GM06990 (cell line): ENCODE data around the gene TGFBRAP1.

ENCODE experiments used
- DNase-seq: peaks from one replicate; pipeline ENCODE4 v3.0.0-alpha.2; 2011; ENCODE audit not compliant: insufficient read length; ENCODE audit errors: extremely low read depth
- H3K27me3 ChIP-seq: replicated peaks from 2 replicates; pipeline ENCODE4 v1.6.0; 2011; ENCODE audit warnings: low read length; ENCODE audit not compliant: control insufficient read depth, insufficient read depth
- H3K36me3 ChIP-seq: 2 replicates; pipeline ENCODE4 v1.5.1; 2011; ENCODE audit warnings: low read length; ENCODE audit not compliant: control insufficient read depth, insufficient read depth
- H3K4me3 ChIP-seq: replicated peaks from 2 replicates; pipeline ENCODE4 v1.5.1; 2011; ENCODE audit warnings: low read depth, mild to moderate bottlenecking, control low read depth, low read length
- CTCF ChIP-seq: IDR thresholded peaks from 2 replicates; pipeline ENCODE4 v1.5.1; 2011; ENCODE audit warnings: low read length, control low read depth, mild to moderate bottlenecking, inconsistent platforms; ENCODE audit not compliant: insufficient read depth, poor library complexity, severe bottlenecking

TGFBRAP1 gene

DNA sequence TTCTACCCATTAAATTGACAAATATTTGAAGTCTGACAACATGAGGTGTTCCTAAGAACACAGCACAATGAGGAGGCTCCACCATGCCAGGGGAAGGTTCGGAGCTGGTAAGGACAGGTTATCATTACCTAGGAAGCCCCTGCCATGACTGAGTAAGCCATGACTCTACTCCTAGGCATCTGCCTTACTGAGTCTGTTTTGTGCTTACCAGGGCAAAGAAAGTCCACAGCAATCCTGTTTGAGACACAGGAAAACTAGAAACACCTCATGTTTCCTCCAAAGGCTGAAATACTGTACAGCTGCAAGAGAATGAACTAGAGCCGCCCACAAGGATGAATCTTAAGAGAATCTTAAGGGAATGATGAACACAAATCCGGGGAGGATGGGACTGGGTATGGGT lies 11.6 kb downstream of the TGFBRAP1 start:
- no peak for DNase-seq
- no peak overlapping the region for H3K4me3 ChIP-seq
- no peak for TF ChIP-seq CTCF
- H3K36me3 ChIP-seq: no peaks in the 10 kb centered on the region
- H3K27me3 ChIP-seq: no peaks in the 10 kb centered on the region

- DNase-seq: peak; percentile 56
- Histone ChIP-seq H3K27me3 (no peaks in the 10 kb centered on the region), H3K4me3 (no peak overlapping the region), H3K36me3 (no peaks in the 10 kb centered on the region; the same call in 1 of the 2 replicates)
- no peak for TF ChIP-seq CTCF
These were observed 14.2 kb downstream of the TGFBRAP1 start for GRCh38 chr2:105315314-105315713.

DNA sequence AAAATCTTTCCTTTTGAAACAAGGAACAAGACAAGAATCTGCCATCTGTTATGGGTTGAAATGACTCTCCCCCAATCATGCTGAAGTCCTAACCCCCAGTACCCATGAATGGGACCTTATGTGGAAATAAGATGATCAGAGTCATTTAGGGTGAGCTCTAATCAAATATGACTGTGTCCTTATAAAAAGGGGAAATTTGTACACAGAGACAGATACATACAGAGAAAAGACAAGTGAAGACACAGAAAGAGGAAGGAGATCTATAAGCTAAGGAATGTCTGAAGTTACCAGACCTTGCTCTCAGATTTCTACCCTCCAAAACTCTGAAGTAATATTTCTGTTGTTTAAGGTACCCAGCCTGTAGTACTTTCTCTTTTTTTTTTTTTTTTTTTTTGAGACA lies 15.7 kb downstream of the TGFBRAP1 start:
- Histone ChIP-seq H3K4me3 (no peak overlapping the region), H3K36me3 (no peaks in the 10 kb centered on the region; the same call in 1 of the 2 replicates), H3K27me3 (no peaks in the 10 kb centered on the region)
- DNase-seq: peak; percentile 31
- no peak for TF ChIP-seq CTCF

- peaks cover 9% of the 10 kb centered on the region for H3K36me3 ChIP-seq
- no peaks in the 10 kb centered on the region for H3K27me3 ChIP-seq
- no peak for TF ChIP-seq CTCF
- no peak overlapping the region for H3K4me3 ChIP-seq
- DNase-seq: no peak
These were observed 20.4 kb downstream of the TGFBRAP1 start for GRCh38 chr2:105309147-105309545.

DNA sequence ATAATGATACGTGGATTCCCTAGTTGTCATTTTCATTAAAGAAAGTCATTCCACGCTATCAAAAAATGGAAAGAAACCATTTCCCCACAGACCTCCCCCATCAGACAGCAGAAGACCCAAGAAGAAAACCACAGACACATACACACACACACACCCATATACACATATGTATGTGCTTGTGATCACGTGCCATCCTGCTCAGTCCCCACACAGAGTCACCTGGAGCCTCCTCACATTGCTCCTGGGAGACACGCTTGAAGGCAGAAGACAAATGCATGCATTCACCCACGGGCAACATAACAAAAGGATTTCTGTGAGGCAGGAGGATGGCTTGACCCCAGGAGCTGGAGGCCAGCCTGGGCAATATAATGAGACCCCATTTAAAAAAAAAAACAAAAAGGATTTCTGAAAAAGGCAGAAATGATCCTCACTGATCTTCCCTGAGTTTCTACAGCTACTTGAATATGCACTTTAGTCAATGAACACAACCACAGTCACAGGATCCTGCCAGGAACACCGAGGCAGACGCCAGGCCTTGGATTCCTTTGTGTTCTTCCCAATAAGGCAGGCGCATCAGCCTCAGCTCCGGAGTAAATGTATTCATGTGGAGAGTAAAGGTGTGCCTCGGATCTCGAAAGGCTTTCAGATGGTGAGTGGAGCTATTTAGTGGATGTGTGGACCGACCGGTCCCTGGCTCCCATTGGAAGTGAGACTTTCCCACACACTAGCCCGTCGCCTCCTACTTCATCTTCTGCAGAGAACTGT lies 21.0 kb downstream of the TGFBRAP1 start:
- no peaks in the 10 kb centered on the region for H3K27me3 ChIP-seq
- no peak for DNase-seq
- no peak for TF ChIP-seq CTCF
- H3K36me3 ChIP-seq: peaks cover 9% of the 10 kb centered on the region
- no peak overlapping the region for H3K4me3 ChIP-seq

- no peak overlapping the region for H3K4me3 ChIP-seq
- H3K27me3 ChIP-seq: no peaks in the 10 kb centered on the region
- H3K36me3 ChIP-seq: peaks cover 9% of the 10 kb centered on the region
- no peak for TF ChIP-seq CTCF
- no peak for DNase-seq
These were observed 21.6 kb downstream of the TGFBRAP1 start for GRCh38 chr2:105307962-105308361.
